IMR-90 (cell line): ENCODE measurements around the gene ARHGAP23. TPM values are rescaled to one million over a fixed set of nuclear protein-coding genes. Genes with fewer than 3 reads are reported as not detected.

ENCODE experiments used
- ATAC-seq: fragments of 200-7000 bp; cut with Tn5 transposase; 2 replicates; pipeline ENCODE4 v1.9.1; 2020; ENCODE audit warnings: low read depth, mild to moderate bottlenecking, moderate library complexity
- BruUV-seq: library from RNA; stranded (reverse); fragments of 400-500 nt; replicated peaks from 2 replicates; lab custom pipeline; 2021; lab: Mats Ljungman, UMichigan
- CTCF ChIA-PET: fragments of 300-600 bp; formaldehyde crosslinking; extraction: SDS; loops from one replicate; lab custom pipeline; 2021; ENCODE audit warnings: antibody characterized with exemption; lab: Yijun Ruan, JAX
- POLR2A ChIA-PET: fragments of 300-600 bp; sonication (Branson Sonifier 250); formaldehyde crosslinking; loops from one replicate; lab custom pipeline; 2022; ENCODE audit warnings: antibody characterized with exemption; ENCODE audit not compliant: unreplicated experiment; lab: Charles Lee
- DNase-seq: peaks from one replicate; pipeline ENCODE4 v3.0.0; 2013
- H2AFZ ChIP-seq: replicated peaks from 2 replicates; pipeline ENCODE3; 2013; ENCODE audit warnings: low read length, mild to moderate bottlenecking; ENCODE audit not compliant: poor library complexity
- H2AK5ac ChIP-seq: 2 replicates; pipeline ENCODE4 v1.6.1; 2013; ENCODE audit warnings: low read depth, low read length, inconsistent platforms
- H2AK9ac ChIP-seq: replicated peaks from 2 replicates; pipeline ENCODE3; 2013; ENCODE audit warnings: mild to moderate bottlenecking, low read depth, low read length, moderate library complexity; ENCODE audit not compliant: poor library complexity
- H2BK120ac ChIP-seq: 2 replicates; pipeline ENCODE4 v1.6.1; 2013; ENCODE audit warnings: low read depth, low read length, inconsistent platforms
- H2BK15ac ChIP-seq: 3 replicates; pipeline ENCODE4 v1.6.1; 2013; ENCODE audit warnings: low read depth, low read length, inconsistent platforms
- H2BK20ac ChIP-seq: 2 replicates; pipeline ENCODE4 v1.6.1; 2013; ENCODE audit warnings: low read depth, mild to moderate bottlenecking, inconsistent platforms, low read length, moderate library complexity
- H2BK5ac ChIP-seq: 2 replicates; pipeline ENCODE4 v1.6.1; 2013; ENCODE audit warnings: mild to moderate bottlenecking, low read depth, low read length, inconsistent platforms; ENCODE audit not compliant: poor library complexity, severe bottlenecking
- H3K14ac ChIP-seq: replicated peaks from 2 replicates; pipeline ENCODE4 v1.6.1; 2013; ENCODE audit warnings: low read depth, low read length, inconsistent platforms
- H3K18ac ChIP-seq: 2 replicates; pipeline ENCODE4 v1.6.1; 2013; ENCODE audit warnings: low read depth, low read length, control low read depth
- H3K23ac ChIP-seq: 2 replicates; pipeline ENCODE4 v1.6.1; 2013; ENCODE audit warnings: low read depth, low read length, inconsistent platforms
- H3K27ac ChIP-seq: 2 replicates; pipeline ENCODE4 v1.5.1; 2013; ENCODE audit warnings: mild to moderate bottlenecking, control low read depth, low read length; ENCODE audit not compliant: insufficient read depth
- H3K27me3 ChIP-seq: 2 replicates; pipeline ENCODE4 v1.6.1; 2013; ENCODE audit warnings: low read length; ENCODE audit not compliant: control insufficient read depth, insufficient read depth
- H3K36me3 ChIP-seq: 2 replicates; pipeline ENCODE4 v1.6.1; 2013; ENCODE audit warnings: low read length, mixed read lengths; ENCODE audit not compliant: control insufficient read depth, insufficient read depth
- H3K4ac ChIP-seq: 2 replicates; pipeline ENCODE4 v1.6.1; 2013; ENCODE audit warnings: low read depth, low read length, inconsistent platforms
- H3K4me1 ChIP-seq: 2 replicates; pipeline ENCODE4 v1.6.1; 2013; ENCODE audit warnings: low read length, mixed read lengths; ENCODE audit not compliant: control insufficient read depth, insufficient read depth
- H3K4me2 ChIP-seq: 2 replicates; pipeline ENCODE4 v1.6.1; 2013; ENCODE audit warnings: low read depth, mild to moderate bottlenecking, control low read depth, low read length, moderate library complexity
- H3K4me3 ChIP-seq: 2 replicates; pipeline ENCODE4 v1.5.1; 2013; ENCODE audit warnings: low read depth, mild to moderate bottlenecking, control low read depth, low read length, moderate library complexity; ENCODE audit not compliant: insufficient read depth
- H3K56ac ChIP-seq: 2 replicates; pipeline ENCODE4 v1.6.1; 2013; ENCODE audit warnings: low read length, inconsistent platforms; ENCODE audit not compliant: insufficient read depth; ENCODE audit errors: extremely low read depth
- H3K79me1 ChIP-seq, 2 experiments: 2 replicates each; pipeline ENCODE4 v1.6.1; 2013; ENCODE audit warnings: low read length in 2 of 2, inconsistent platforms in 1 of 2, low read depth in 1 of 2
- H3K9ac ChIP-seq: 2 replicates; pipeline ENCODE4 v1.6.1; 2013; ENCODE audit warnings: low read depth, low read length, control low read depth
- H3K9me1 ChIP-seq: 2 replicates; pipeline ENCODE4 v1.6.1; 2013; ENCODE audit warnings: low read length, inconsistent platforms; ENCODE audit not compliant: insufficient read depth
- H3K9me3 ChIP-seq: 2 replicates; pipeline ENCODE4 v1.6.1; 2013; ENCODE audit warnings: low read length; ENCODE audit not compliant: control insufficient read depth, insufficient read depth
- H4K20me1 ChIP-seq: 2 replicates; pipeline ENCODE4 v1.6.1; 2013; ENCODE audit warnings: low read length, inconsistent platforms; ENCODE audit not compliant: insufficient read depth
- H4K5ac ChIP-seq: 2 replicates; pipeline ENCODE4 v1.6.1; 2013; ENCODE audit warnings: mild to moderate bottlenecking, low read depth, low read length, control low read depth
- H4K8ac ChIP-seq, 2 experiments: 2 replicates each; pipeline ENCODE4 v1.6.1; 2013; ENCODE audit warnings: low read depth in 2 of 2, low read length in 2 of 2, control low read depth in 1 of 2, inconsistent platforms in 1 of 2
- H4K91ac ChIP-seq: 2 replicates; pipeline ENCODE4 v1.6.1; 2013; ENCODE audit warnings: low read depth, low read length, inconsistent platforms; ENCODE audit not compliant: insufficient read depth
- CEBPB ChIP-seq: IDR thresholded peaks from 2 replicates; pipeline ENCODE4 v1.6.1; 2012; ENCODE audit warnings: low read depth, low read length, improper control_type of control experiment
- CHD1 ChIP-seq: IDR thresholded peaks from 2 replicates; pipeline ENCODE4 v1.6.1; 2012; ENCODE audit warnings: low read depth, low read length, improper control_type of control experiment
- FOS ChIP-seq: fragments of 150-350 bp; IDR thresholded peaks from 2 replicates; pipeline ENCODE4 v1.6.1; 2016; ENCODE audit warnings: low read depth, low read length
- MAFK ChIP-seq: IDR thresholded peaks from 2 replicates; pipeline ENCODE4 v1.6.1; 2012; ENCODE audit warnings: low read depth, low read length, improper control_type of control experiment
- MAZ ChIP-seq: IDR thresholded peaks from 2 replicates; pipeline ENCODE4 v1.6.1; 2012; ENCODE audit warnings: low read depth, mild to moderate bottlenecking, low read length, improper control_type of control experiment, moderate library complexity, borderline replicate concordance
- MXI1 ChIP-seq: IDR thresholded peaks from 2 replicates; pipeline ENCODE4 v1.6.1; 2012; ENCODE audit warnings: low read depth, mild to moderate bottlenecking, low read length, moderate library complexity, borderline replicate concordance
- RAD21 ChIP-seq: IDR thresholded peaks from 2 replicates; pipeline ENCODE4 v1.6.1; 2012; ENCODE audit warnings: low read length, improper control_type of control experiment
- RCOR1 ChIP-seq: IDR thresholded peaks from 2 replicates; pipeline ENCODE4 v1.6.1; 2012; ENCODE audit warnings: mild to moderate bottlenecking, low read length, improper control_type of control experiment; ENCODE audit not compliant: insufficient replicate concordance
- SMC3 ChIP-seq: fragments of 150-350 bp; IDR thresholded peaks from 2 replicates; pipeline ENCODE4 v1.6.1; 2016; ENCODE audit warnings: low read depth, mild to moderate bottlenecking, antibody characterized with exemption, low read length, moderate library complexity
- WGBS, 2 experiments: methylation state at CpG; one replicate each; pipeline versions ENCODE4 v1.1.5 to v1.1.7; 2013; ENCODE audit warnings: missing lambda C conversion rate in 2 of 2; ENCODE audit not compliant: insufficient read length in 1 of 2; ENCODE audit errors: extremely low coverage in 2 of 2; 5-methylcytosine and 5-hydroxymethylcytosine counted together
- dilution Hi-C: fragments of 300-500 bp; cut with HindIII; formaldehyde crosslinking; loops from one replicate; pipeline ENCODE4 v1.14.3; 2018; ENCODE audit warnings: low sequenced_read_pairs; ENCODE audit not compliant: unreplicated experiment
- in situ Hi-C: fragments of 300-500 bp; cut with MboI; formaldehyde crosslinking; loops from 3 replicates; pipeline ENCODE4 v1.14.3; 2019; ENCODE audit warnings: low sequenced_read_pairs, inconsistent platforms, mixed read lengths
- intact Hi-C: fragments of 100-400 bp; cut with micrococcal nuclease; formaldehyde crosslinking; loops from 2 replicates; pipeline ENCODE4 v1.10.0; 2022
- polyA plus RNA-seq, 3 experiments: library from polyadenylated mRNA; depleted of rRNA; stranded (reverse); fragments of >200 nt; gene quantifications; 2 replicates each; pipeline ENCODE4 v1.2.3, GENCODE V29; 2012; ENCODE audit warnings: low replicate concordance in 1 of 3
- total RNA-seq: library from RNA; depleted of rRNA; stranded (reverse); fragments of >200 nt; gene quantifications from 2 replicates; pipeline ENCODE4 v1.2.3, GENCODE V29; 2012
- TF ChIP-seq, protein P1 (sequence below): fragments of 150-350 bp; IDR thresholded peaks from 2 replicates; pipeline ENCODE4 v1.6.1; 2016; ENCODE audit warnings: low read depth, mild to moderate bottlenecking, low read length, moderate library complexity, borderline replicate concordance
- TF ChIP-seq, protein P2 (sequence below): fragments of 150-350 bp; IDR thresholded peaks from 2 replicates; pipeline ENCODE4 v1.6.1; 2017; ENCODE audit warnings: mild to moderate bottlenecking, antibody characterized with exemption, low read length, low read depth

The ARHGAP23 gene
- total and polyA plus RNA-seq, 2 of the 4 experiments (the other 2 are of a cell fraction): 9.3 to 43.3 TPM

DNA sequence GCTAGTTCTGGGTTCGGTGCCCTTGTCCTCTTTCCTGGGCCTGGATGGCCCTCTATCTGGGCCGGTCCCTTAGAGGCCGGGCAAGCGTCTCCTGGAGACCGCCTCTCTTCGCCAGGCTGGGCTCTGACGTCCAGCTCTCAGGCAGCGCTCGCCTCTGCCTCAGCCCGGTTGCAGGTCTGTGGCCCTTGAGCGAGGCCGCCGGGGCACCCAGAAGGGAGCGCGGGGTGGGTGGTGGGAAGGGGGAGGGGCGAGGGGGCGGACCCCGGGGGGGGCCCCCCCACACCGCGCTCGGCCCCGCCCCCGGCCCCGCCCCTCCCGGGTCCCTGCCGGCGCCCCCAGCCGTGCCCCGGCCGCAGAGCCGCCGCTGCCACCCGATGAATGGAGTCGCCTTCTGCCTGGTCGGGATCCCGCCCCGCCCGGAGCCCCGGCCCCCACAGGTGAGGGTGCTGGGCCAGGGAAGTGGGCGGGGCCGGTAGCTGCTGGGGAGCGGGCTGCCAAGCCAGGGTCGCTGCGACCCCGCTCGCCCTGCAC, at the start of gene ARHGAP23 (continued):
- TF ChIP-seq MXI1 (0 out of 2 replicates have a peak, but pooled peaks have one; percentile 18), FOS (no peak)

DNA sequence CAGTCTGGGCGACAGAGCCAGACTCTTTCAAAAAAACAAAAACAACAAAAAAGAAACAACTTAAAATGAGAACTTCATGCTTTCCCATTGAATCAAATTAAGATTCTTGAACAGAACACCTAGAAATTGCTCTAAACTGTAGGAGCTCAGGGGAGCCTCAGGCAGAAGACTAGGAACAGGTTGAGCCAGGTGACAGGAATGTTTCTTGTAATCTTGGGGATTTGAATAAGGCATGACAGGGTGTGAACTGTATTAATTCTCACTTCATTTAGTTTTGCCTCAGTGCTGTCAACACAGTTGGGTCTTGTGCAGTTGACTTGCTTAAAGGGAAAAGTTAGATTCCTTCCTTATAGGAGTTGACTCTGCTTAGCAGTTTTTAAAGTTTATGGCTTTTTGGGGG, 48.8 kb upstream of the ARHGAP23 start:
- H3K18ac ChIP-seq: no peak overlapping the region
- H3K36me3 ChIP-seq: peaks cover 28% of the 10 kb centered on the region
- H3K79me1 ChIP-seq: peaks cover 0 to 3% of the 10 kb centered on the region in 2 experiments; a peak in 1 of 4 replicates
- BruUV-seq: no TSS peak
- ATAC-seq (no peak), DNase-seq (no peak)
- H3K14ac ChIP-seq: no peak overlapping the region
- H3K4me2 ChIP-seq: no peak overlapping the region
- no peak overlapping the region for H3K4me3 ChIP-seq
- dilution Hi-C loops: no loop called here
- no peak overlapping the region for H3K4ac ChIP-seq
- H3K9me3 ChIP-seq: no peaks in the 10 kb centered on the region
- H2BK5ac ChIP-seq: no peak overlapping the region
- H3K4me1 ChIP-seq: no peaks in the 10 kb centered on the region
- no peak overlapping the region for H4K5ac ChIP-seq
- CTCF ChIA-PET: no interaction called here
- POLR2A ChIA-PET: interaction anchor here (0.6 kb wide), 1 partner anchor 262 kb away, joined by 3 read pairs; no protein-coding TSS in a partner anchor
- H2AK9ac ChIP-seq: no peak overlapping the region
- H4K8ac ChIP-seq: no peak overlapping the region
- no peak overlapping the region for H2BK15ac ChIP-seq
- no peak overlapping the region for H2BK120ac ChIP-seq
- no peak overlapping the region for H3K9ac ChIP-seq
- H3K27me3 ChIP-seq: no peaks in the 10 kb centered on the region
- TF ChIP-seq SMC3 (no peak), CHD1 (no peak), RAD21 (no peak), RCOR1 (no peak), MAFK (no peak), MAZ (no peak), MXI1 (no peak), CEBPB (no peak)
- TF ChIP-seq, protein P1, sequence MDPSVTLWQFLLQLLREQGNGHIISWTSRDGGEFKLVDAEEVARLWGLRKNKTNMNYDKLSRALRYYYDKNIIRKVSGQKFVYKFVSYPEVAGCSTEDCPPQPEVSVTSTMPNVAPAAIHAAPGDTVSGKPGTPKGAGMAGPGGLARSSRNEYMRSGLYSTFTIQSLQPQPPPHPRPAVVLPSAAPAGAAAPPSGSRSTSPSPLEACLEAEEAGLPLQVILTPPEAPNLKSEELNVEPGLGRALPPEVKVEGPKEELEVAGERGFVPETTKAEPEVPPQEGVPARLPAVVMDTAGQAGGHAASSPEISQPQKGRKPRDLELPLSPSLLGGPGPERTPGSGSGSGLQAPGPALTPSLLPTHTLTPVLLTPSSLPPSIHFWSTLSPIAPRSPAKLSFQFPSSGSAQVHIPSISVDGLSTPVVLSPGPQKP: no peak
- TF ChIP-seq, protein P2, sequence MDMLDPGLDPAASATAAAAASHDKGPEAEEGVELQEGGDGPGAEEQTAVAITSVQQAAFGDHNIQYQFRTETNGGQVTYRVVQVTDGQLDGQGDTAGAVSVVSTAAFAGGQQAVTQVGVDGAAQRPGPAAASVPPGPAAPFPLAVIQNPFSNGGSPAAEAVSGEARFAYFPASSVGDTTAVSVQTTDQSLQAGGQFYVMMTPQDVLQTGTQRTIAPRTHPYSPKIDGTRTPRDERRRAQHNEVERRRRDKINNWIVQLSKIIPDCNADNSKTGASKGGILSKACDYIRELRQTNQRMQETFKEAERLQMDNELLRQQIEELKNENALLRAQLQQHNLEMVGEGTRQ: no peak
- peaks cover 2% of the 10 kb centered on the region; the same call in 1 of the 2 replicates for H3K9me1 ChIP-seq
- no peak overlapping the region for H3K27ac ChIP-seq
- no CpG with 5 or more reads among the region's 1 CpG for WGBS, 2 experiments
- no peak overlapping the region for H2AK5ac ChIP-seq
- H4K20me1 ChIP-seq: no peaks in the 10 kb centered on the region
- H2BK20ac ChIP-seq: no peak overlapping the region
- H4K91ac ChIP-seq: no peak overlapping the region
- no peak overlapping the region for H3K23ac ChIP-seq
- H2AFZ ChIP-seq: no peak overlapping the region
- intact Hi-C loops: no loop called here
- in situ Hi-C loops: no loop called here
- no peak overlapping the region for H3K56ac ChIP-seq
